HepG2 (cell line): ENCODE data around the gene SIGLEC8. TPM values are rescaled to one million over a fixed set of nuclear protein-coding genes. Genes with fewer than 3 reads are reported as not detected.

Experiments
- ATF3 ChIP-seq: sonication (generic); formaldehyde crosslinking; IDR thresholded peaks from 2 replicates; pipeline ENCODE4 v1.4.0; 2020; ENCODE audit warnings: missing genetic modification reagents
- CEBPB ChIP-seq: IDR thresholded peaks from 2 replicates; pipeline ENCODE4 v1.6.1; 2011; ENCODE audit warnings: low read depth, low read length, improper control_type of control experiment, borderline replicate concordance
- CHD4 ChIP-seq: fragments of 200-600 bp; sonication (generic); IDR thresholded peaks from 2 replicates; pipeline ENCODE4 v1.7.0; 2017; ENCODE audit warnings: mild to moderate bottlenecking, low read length, borderline replicate concordance
- FOXP1 ChIP-seq, 2 experiments: fragments of 450-650 bp in 1 of 2; IDR thresholded peaks; 2 replicates each; pipeline ENCODE4 v1.6.1; 2017 to 2018; ENCODE audit warnings: antibody characterized with exemption in 1 of 2
- IKZF1 ChIP-seq: fragments of 450-650 bp; IDR thresholded peaks from 2 replicates; pipeline ENCODE4 v1.7.1; 2016
- KIAA2018 ChIP-seq: sonication (generic); formaldehyde crosslinking; IDR thresholded peaks from 2 replicates; pipeline ENCODE4 v1.5.0; 2020; ENCODE audit warnings: mild to moderate bottlenecking, missing genetic modification reagents, borderline replicate concordance
- MED13 ChIP-seq: sonication (generic); formaldehyde crosslinking; IDR thresholded peaks from 2 replicates; pipeline ENCODE4 v1.5.0; 2020; ENCODE audit warnings: missing genetic modification reagents
- PHF21A ChIP-seq: sonication (generic); formaldehyde crosslinking; IDR thresholded peaks from 2 replicates; pipeline ENCODE4 v1.5.0; 2020; ENCODE audit warnings: mild to moderate bottlenecking, missing genetic modification reagents
- POLR2AphosphoS2 ChIP-seq: IDR thresholded peaks from 2 replicates; pipeline ENCODE4 v1.6.1; 2011; ENCODE audit warnings: low read depth, low read length, improper control_type of control experiment
- SKIL ChIP-seq: sonication (generic); formaldehyde crosslinking; IDR thresholded peaks from 2 replicates; pipeline ENCODE4 v1.8.0; 2022; ENCODE audit warnings: missing genetic modification reagents, mild to moderate bottlenecking, moderate library complexity, borderline replicate concordance
- TRIM24 ChIP-seq: sonication (generic); formaldehyde crosslinking; IDR thresholded peaks from 2 replicates; pipeline ENCODE4 v1.8.0; 2022; ENCODE audit warnings: mild to moderate bottlenecking, missing genetic modification reagents
- ZBTB44 ChIP-seq: sonication (generic); formaldehyde crosslinking; IDR thresholded peaks from 2 replicates; pipeline ENCODE4 v1.4.0; 2020; ENCODE audit warnings: missing genetic modification reagents
- ZBTB8A ChIP-seq: sonication (generic); formaldehyde crosslinking; IDR thresholded peaks from 2 replicates; pipeline ENCODE4 v1.4.0; 2020; ENCODE audit warnings: mild to moderate bottlenecking, low read depth, missing genetic modification reagents, borderline replicate concordance
- ZKSCAN8 ChIP-seq: IDR thresholded peaks from 2 replicates; pipeline ENCODE4 v1.6.1; 2016; ENCODE audit warnings: borderline replicate concordance, missing genetic modification reagents, missing compliant biosample characterization
- ZNF34 ChIP-seq: sonication (generic); formaldehyde crosslinking; IDR thresholded peaks from 2 replicates; pipeline ENCODE4 v1.4.0; 2020; ENCODE audit warnings: mild to moderate bottlenecking, missing genetic modification reagents, borderline replicate concordance
- ZNF343 ChIP-seq: sonication (generic); formaldehyde crosslinking; IDR thresholded peaks from 2 replicates; pipeline ENCODE4 v1.4.0; 2020; ENCODE audit warnings: mild to moderate bottlenecking, missing genetic modification reagents
- ZNF564 ChIP-seq: sonication (generic); formaldehyde crosslinking; IDR thresholded peaks from 2 replicates; pipeline ENCODE4 v1.8.1; 2023; ENCODE audit warnings: mild to moderate bottlenecking, missing genetic modification reagents
- ZNF781 ChIP-seq: sonication (generic); formaldehyde crosslinking; IDR thresholded peaks from 2 replicates; pipeline ENCODE4 v1.5.1; 2020; ENCODE audit warnings: borderline replicate concordance, mild to moderate bottlenecking, missing genetic modification reagents; ENCODE audit errors: not compliant biosample characterization
- ZSCAN9 ChIP-seq: IDR thresholded peaks from 2 replicates; pipeline ENCODE4 v1.6.1; 2016; ENCODE audit warnings: borderline replicate concordance
- polyA plus RNA-seq, 8 experiments: library from polyadenylated mRNA; depleted of rRNA in 3 of 8; stranded (reverse) in 7 of 8; unstranded in 1 of 8; fragments of >200 nt; fragmentation: Illumina TruSeq in 4 of 8; extraction: Trizol in 4 of 8; gene quantifications; 2 replicates each; pipeline versions ENCODE4 v1.2.1 to v1.2.3, GENCODE V29; 2011 to 2016; ENCODE audit warnings: low read depth in 4 of 8, missing spikeins in 1 of 8, mixed read lengths in 1 of 8; ENCODE audit not compliant: insufficient read depth in 1 of 8
- total RNA-seq, 5 experiments: library from RNA; depleted of rRNA; stranded (reverse); fragments of >200 nt; fragmentation: Illumina TruSeq; extraction: Trizol; gene quantifications; 2 replicates each; pipeline ENCODE4 v1.2.3, GENCODE V29; 2016; ENCODE audit warnings: low read depth in 1 of 5

SIGLEC8 gene
- total and polyA plus RNA-seq, 2 of the 13 experiments (the other 11 are each of a cell fraction or from before 2014, with no cell fraction given) = not detected

GRCh38 chr19:51422053-51422448, 36.2 kb downstream of the SIGLEC8 start (continued):
- peak; percentile 99 for TF ChIP-seq ZBTB44 (CRISPR knock-in tag)
- TF ChIP-seq TRIM24 (CRISPR knock-in tag) = no peak
- peak; percentile 85; the same call in 1 of the 2 replicates for TF ChIP-seq ZKSCAN8 (CRISPR knock-in tag)
- TF ChIP-seq ATF3 = peak; percentile 90
- 0 out of 2 replicates have a peak, but pooled peaks have one; percentile 34 for TF ChIP-seq PHF21A (CRISPR knock-in tag)
- TF ChIP-seq KIAA2018 (CRISPR knock-in tag) = no peak
- peak; percentile 92 for TF ChIP-seq MED13
- TF ChIP-seq POLR2AphosphoS2 = no peak
- no peak for TF ChIP-seq CHD4
- TF ChIP-seq ZNF564 = peak; percentile 95
- 0 out of 2 replicates have a peak, but pooled peaks have one; percentile 63 for TF ChIP-seq ZNF34 (CRISPR knock-in tag)
- TF ChIP-seq FOXP1 (IDR thresholded peaks at IDR 0.05) = no peak
- peak; percentile 33 for TF ChIP-seq FOXP1 (CRISPR knock-in tag; IDR thresholded peaks at IDR 0.05)
- TF ChIP-seq CEBPB = no peak
- peak; percentile 30; the same call in 1 of the 2 replicates for TF ChIP-seq SKIL (CRISPR knock-in tag)
- TF ChIP-seq ZSCAN9 = peak; percentile 100
- peak; percentile 99 for TF ChIP-seq ZNF781 (CRISPR knock-in tag)
- TF ChIP-seq ZNF343 = peak; percentile 88
- no peak for TF ChIP-seq IKZF1
- TF ChIP-seq ZBTB8A = peak; percentile 79; the same call in 1 of the 2 replicates
